CD4-positive, alpha-beta T cell (primary cell): Measurements from ENCODE around the gene PIAS1. TPM values are rescaled to one million over a fixed set of nuclear protein-coding genes. Genes with fewer than 3 reads are reported as not detected.

ENCODE experiments used
- ATAC-seq: fragments of 200-7000 bp; cut with Tn5 transposase; one replicate; pipeline ENCODE4 v1.10.0; 2022; ENCODE audit warnings: mild to moderate bottlenecking; ENCODE audit not compliant: poor library complexity
- CTCF ChIA-PET: fragments of 350-600 bp; sonication (Branson Sonifier 250); formaldehyde crosslinking; loops from one replicate; lab custom pipeline; 2021; ENCODE audit warnings: antibody characterized with exemption, inconsistent platforms; lab: Charles Lee
- POLR2A ChIA-PET: fragments of 350-600 bp; sonication (Branson Sonifier 250); formaldehyde crosslinking; loops from one replicate; lab custom pipeline; 2021; ENCODE audit warnings: antibody characterized with exemption, inconsistent platforms; lab: Charles Lee
- DNase-seq, 14 experiments: peaks; one replicate each; pipeline ENCODE4 v3.0.0-alpha.2; 2013 to 2020; ENCODE audit warnings: mixed read lengths in 2 of 14
- H3K27ac ChIP-seq, 2 donors: one replicate each; pipeline versions ENCODE4 v1.5.1 to v1.7.0; 2013; ENCODE audit warnings: low read length in 2 of 2, low read depth in 1 of 2, mild to moderate bottlenecking in 1 of 2
- H3K27me3 ChIP-seq, 2 experiments: 1 replicate in 1 of 2; 2 replicates in 1 of 2; pipeline versions ENCODE4 v1.6.1 to v1.7.0; 2013; ENCODE audit warnings: low read length in 2 of 2, control low read depth in 1 of 2, mild to moderate bottlenecking in 1 of 2, moderate library complexity in 1 of 2; ENCODE audit not compliant: insufficient read depth in 2 of 2, control insufficient read depth in 1 of 2
- H3K36me3 ChIP-seq: one replicate; pipeline ENCODE4 v1.6.1; 2013; ENCODE audit warnings: low read length, control low read depth; ENCODE audit not compliant: insufficient read depth
- H3K4me1 ChIP-seq: one replicate; pipeline ENCODE4 v1.6.1; 2013; ENCODE audit warnings: low read length, control low read depth; ENCODE audit not compliant: insufficient read depth
- H3K4me3 ChIP-seq: one replicate; pipeline ENCODE4 v1.5.1; 2013; ENCODE audit warnings: mild to moderate bottlenecking, low read length, moderate library complexity
- H3K9me3 ChIP-seq, 2 experiments: 1 replicate in 1 of 2; 2 replicates in 1 of 2; pipeline versions ENCODE4 v1.6.1 to v1.7.0; 2013; ENCODE audit warnings: low read length in 2 of 2, mild to moderate bottlenecking in 2 of 2, control low read depth in 1 of 2, moderate library complexity in 1 of 2; ENCODE audit not compliant: control insufficient read depth in 1 of 2, insufficient read depth in 1 of 2
- H3K27ac Mint-ChIP-seq: one replicate; pipeline ENCODE4 v1.8.0; 2020; ENCODE audit warnings: mixed read lengths
- H3K27me3 Mint-ChIP-seq: one replicate; pipeline ENCODE4 v1.8.0; 2021; ENCODE audit warnings: mixed read lengths
- H3K36me3 Mint-ChIP-seq: one replicate; pipeline ENCODE4 v1.8.0; 2021; ENCODE audit warnings: low read depth, mixed read lengths
- H3K4me1 Mint-ChIP-seq: one replicate; pipeline ENCODE4 v1.8.0; 2021; ENCODE audit warnings: low read depth, mixed read lengths
- H3K4me3 Mint-ChIP-seq: one replicate; pipeline ENCODE4 v1.8.0; 2020; ENCODE audit warnings: mild to moderate bottlenecking, mixed read lengths
- H3K9me3 Mint-ChIP-seq: one replicate; pipeline ENCODE4 v1.8.0; 2020; ENCODE audit warnings: mixed read lengths
- CTCF ChIP-seq: fragments of 200-600 bp; IDR thresholded peaks from one replicate; pipeline ENCODE4 v1.8.0; 2022; ENCODE audit warnings: antibody characterized with exemption, mild to moderate bottlenecking
- intact Hi-C, 2 experiments: fragments of 100-400 bp; cut with DNase I in 1 of 2; cut with micrococcal nuclease in 1 of 2; formaldehyde crosslinking; loops; one replicate each; pipeline versions ENCODE4 v1.15.1 to v1.9.0; 2023 to 2025; cut with DNase I, micrococcal nuclease
- total RNA-seq, 174 experiments: library from RNA in 2 of 174; stranded (reverse) in 2 of 174; gene quantifications; one replicate each; pipeline ENCODE4 v1.2.3 and lab custom pipeline; 2021 to 2026

Gene PIAS1
- total RNA-seq, 2 experiments from 2014 or later, result 73.1 to 74.8 TPM

- peaks cover 78% of the 10 kb centered on the region for H3K4me1 Mint-ChIP-seq
- no peak overlapping the region for H3K4me3 Mint-ChIP-seq
- intact Hi-C loops, result no loop called here
These were observed 52.5 kb downstream of the PIAS1 start for GRCh38 chr15:68106656-68107055.

DNA sequence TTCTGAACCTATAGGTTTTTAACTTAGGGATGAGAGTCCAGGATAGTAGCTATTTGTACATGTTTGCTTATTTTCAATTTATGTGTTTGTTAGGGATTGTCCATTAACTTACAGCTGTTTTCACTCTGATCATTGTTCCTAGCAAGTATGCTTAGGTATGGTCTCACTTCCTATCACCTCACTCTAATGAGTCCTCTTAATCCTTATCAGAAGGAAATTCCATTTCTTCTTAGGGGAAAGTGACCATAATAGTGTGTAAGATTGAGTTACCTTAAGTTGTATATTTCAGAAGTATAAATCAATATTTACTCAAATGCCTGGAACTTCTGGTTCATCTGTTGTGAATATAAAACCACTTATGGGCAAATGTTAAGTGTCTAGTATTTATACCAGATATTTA lies 53.0 kb downstream of the PIAS1 start:
- ChIA-PET CTCF (interaction anchor here (1.6 kb wide), 1 partner anchor 12 kb away, joined by 4 read pairs; no protein-coding TSS in a partner anchor), POLR2A (no interaction called here)
- Mint-ChIP-seq H3K27me3 (no peaks in the 10 kb centered on the region), H3K4me1 (peaks cover 78% of the 10 kb centered on the region), H3K9me3 (peaks cover 5% of the 10 kb centered on the region), H3K4me3 (no peak overlapping the region), H3K27ac (no peak overlapping the region), H3K36me3 (peaks cover 61% of the 10 kb centered on the region)
- ATAC-seq (no peak), DNase-seq (no peak)
- Histone ChIP-seq H3K9me3 (peaks cover 4 to 9% of the 10 kb centered on the region in 2 experiments), H3K27ac (no peak overlapping the region), H3K4me3 (no peak overlapping the region), H3K4me1 (no peaks in the 10 kb centered on the region), H3K27me3 (no peaks in the 10 kb centered on the region), H3K36me3 (peaks cover 21% of the 10 kb centered on the region)
- no peak for TF ChIP-seq CTCF
- intact Hi-C loops, result no loop called here

More at GRCh38 chr15:68106656-68107055, 52.5 kb downstream of the PIAS1 start:
- peaks cover 5% of the 10 kb centered on the region for H3K9me3 Mint-ChIP-seq
- no peak for TF ChIP-seq CTCF
- ChIA-PET CTCF (interaction anchor here (1.6 kb wide), 1 partner anchor 12 kb away, joined by 4 read pairs; no protein-coding TSS in a partner anchor), POLR2A (no interaction called here)
- Histone ChIP-seq H3K36me3 (peaks cover 21% of the 10 kb centered on the region), H3K4me1 (no peaks in the 10 kb centered on the region), H3K27me3 (no peaks in the 10 kb centered on the region), H3K9me3 (peaks cover 4 to 9% of the 10 kb centered on the region in 2 experiments), H3K27ac (no peak overlapping the region), H3K4me3 (no peak overlapping the region)
- H3K27ac Mint-ChIP-seq, result no peak overlapping the region
- H3K36me3 Mint-ChIP-seq, result peaks cover 66% of the 10 kb centered on the region
- ATAC-seq (no peak), DNase-seq (no peak)
- no peaks in the 10 kb centered on the region for H3K27me3 Mint-ChIP-seq

- H3K4me3 Mint-ChIP-seq, result peak overlapping the region; percentile 49
- ChIA-PET CTCF (interaction anchor here (1.0 to 1.2 kb wide), 2 partner anchors 21 to 73 kb away, joined by 3 read pairs; no protein-coding TSS in a partner anchor), POLR2A (interaction anchor here (0.6 to 4.3 kb wide), 2 partner anchors 31 to 57 kb away, joined by 5 to 32 read pairs; partner anchors contain the start of gene PIAS1)
- Histone ChIP-seq H3K36me3 (peaks cover 3% of the 10 kb centered on the region), H3K4me3 (no peak overlapping the region), H3K27ac (no peak overlapping the region), H3K9me3 (no peaks in the 10 kb centered on the region), H3K4me1 (peaks cover 3% of the 10 kb centered on the region), H3K27me3 (no peaks in the 10 kb centered on the region)
- H3K9me3 Mint-ChIP-seq, result no peaks in the 10 kb centered on the region
- peaks cover 88% of the 10 kb centered on the region for H3K4me1 Mint-ChIP-seq
- intact Hi-C loops, result loop anchor here in 1 of 2 experiments (5.0 kb wide), 1 partner anchor 55 kb away; no protein-coding TSS in a partner anchor
- TF ChIP-seq CTCF, result no peak
- H3K27ac Mint-ChIP-seq, result peak overlapping the region; percentile 6
- DNase-seq (no peak), ATAC-seq (no peak)
- no peaks in the 10 kb centered on the region for H3K27me3 Mint-ChIP-seq
- H3K36me3 Mint-ChIP-seq, result peaks cover 23% of the 10 kb centered on the region
These were observed 58.6 kb downstream of the PIAS1 start for GRCh38 chr15:68112706-68113105.
